ENCODE measurements around the gene SNRNP70. TPM values are rescaled to one million over a fixed set of nuclear protein-coding genes. Genes with fewer than 3 reads are reported as not detected.

SNRNP70 gene
- total and polyA plus RNA-seq, 2 donors (not counting 3 experiments of a cell fraction or from before 2014, with no cell fraction given) = 215 to 300 TPM

DNA sequence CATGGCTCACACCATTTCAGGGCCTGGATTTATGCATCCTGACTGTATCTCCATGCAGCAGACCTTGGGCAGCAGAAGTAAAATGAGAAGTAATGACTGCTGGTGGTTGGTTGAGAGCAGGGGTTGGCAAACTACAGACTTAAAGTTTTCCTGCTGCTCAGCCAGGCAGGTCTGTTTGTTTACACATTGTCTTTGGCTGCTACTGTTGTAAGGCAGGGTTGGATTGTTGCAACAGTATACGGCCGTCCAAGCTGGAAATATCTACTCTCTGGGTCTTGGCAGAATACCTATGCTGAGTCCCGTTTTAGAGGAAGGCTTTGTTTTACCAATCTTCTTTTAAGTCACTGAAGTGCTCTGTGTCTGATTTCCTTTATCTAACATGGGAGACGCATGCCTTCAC, 13.5 kb downstream of the SNRNP70 start:
- TF ChIP-seq, protein P1, sequence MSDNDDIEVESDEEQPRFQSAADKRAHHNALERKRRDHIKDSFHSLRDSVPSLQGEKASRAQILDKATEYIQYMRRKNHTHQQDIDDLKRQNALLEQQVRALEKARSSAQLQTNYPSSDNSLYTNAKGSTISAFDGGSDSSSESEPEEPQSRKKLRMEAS (IDR thresholded peaks at IDR 0.05; ENCODE audit: insufficient read depth, insufficient read length) = no peak
- TF ChIP-seq MYC (IDR thresholded peaks at IDR 0.05; ENCODE audit: low read depth, low read length) = no peak
- no peak for TF ChIP-seq POLR2A (IDR thresholded peaks at IDR 0.05; ENCODE audit: low read depth, low read length)
- TF ChIP-seq EZH2 (IDR thresholded peaks at IDR 0.05; ENCODE audit: borderline replicate concordance, low read depth, low read length, severe bottlenecking) = no peak
- TF ChIP-seq JUN (IDR thresholded peaks at IDR 0.05; ENCODE audit: borderline replicate concordance, insufficient read depth, insufficient read length, low read depth) = no peak
- no peak for TF ChIP-seq GATA2 (IDR thresholded peaks at IDR 0.05; ENCODE audit: insufficient read depth, insufficient read length, low read depth, low read length)
- TF ChIP-seq, protein P2, sequence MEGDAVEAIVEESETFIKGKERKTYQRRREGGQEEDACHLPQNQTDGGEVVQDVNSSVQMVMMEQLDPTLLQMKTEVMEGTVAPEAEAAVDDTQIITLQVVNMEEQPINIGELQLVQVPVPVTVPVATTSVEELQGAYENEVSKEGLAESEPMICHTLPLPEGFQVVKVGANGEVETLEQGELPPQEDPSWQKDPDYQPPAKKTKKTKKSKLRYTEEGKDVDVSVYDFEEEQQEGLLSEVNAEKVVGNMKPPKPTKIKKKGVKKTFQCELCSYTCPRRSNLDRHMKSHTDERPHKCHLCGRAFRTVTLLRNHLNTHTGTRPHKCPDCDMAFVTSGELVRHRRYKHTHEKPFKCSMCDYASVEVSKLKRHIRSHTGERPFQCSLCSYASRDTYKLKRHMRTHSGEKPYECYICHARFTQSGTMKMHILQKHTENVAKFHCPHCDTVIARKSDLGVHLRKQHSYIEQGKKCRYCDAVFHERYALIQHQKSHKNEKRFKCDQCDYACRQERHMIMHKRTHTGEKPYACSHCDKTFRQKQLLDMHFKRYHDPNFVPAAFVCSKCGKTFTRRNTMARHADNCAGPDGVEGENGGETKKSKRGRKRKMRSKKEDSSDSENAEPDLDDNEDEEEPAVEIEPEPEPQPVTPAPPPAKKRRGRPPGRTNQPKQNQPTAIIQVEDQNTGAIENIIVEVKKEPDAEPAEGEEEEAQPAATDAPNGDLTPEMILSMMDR (IDR thresholded peaks at IDR 0.05; ENCODE audit: extremely low read depth in 1 of 2, insufficient read depth in 1 of 2, low read depth in 1 of 2, low read length in 2 of 2) = no peak
- no peak for TF ChIP-seq POLR2AphosphoS5 (IDR thresholded peaks at IDR 0.05; ENCODE audit: insufficient read depth, low read depth, low read length)
- TF ChIP-seq FOS (IDR thresholded peaks at IDR 0.05; ENCODE audit: borderline replicate concordance, insufficient read depth, low read length) = no peak
- BruUV-seq (replicated peaks) = no TSS peak
- Histone ChIP-seq H3K4me1 (ENCODE audit: control insufficient read depth, extremely low read depth, insufficient read depth, low read length) (no peaks in the 10 kb centered on the region), H2AFZ (ENCODE audit: low read depth, low read length) (no peak overlapping the region), H4K20me1 (replicated peaks; ENCODE audit: control insufficient read depth, extremely low read depth, insufficient read depth, low read length) (peaks cover 3% of the 10 kb centered on the region), H3K36me3 (ENCODE audit: control insufficient read depth in 2 of 2, extremely low read depth in 1 of 2, insufficient read depth in 2 of 2, low read length in 2 of 2) (peaks cover 33 to 55% of the 10 kb centered on the region in 2 experiments), H3K79me2 (ENCODE audit: control insufficient read depth, insufficient read depth, low read length) (peaks cover 32% of the 10 kb centered on the region), H3K9me3 (replicated peaks; ENCODE audit: control insufficient read depth, insufficient read depth, low read length) (no peaks in the 10 kb centered on the region), H3K4me3 (replicated peaks in 1 of 3; ENCODE audit: insufficient read depth in 1 of 3, low read depth in 1 of 3, low read length in 3 of 3) (no peak overlapping the region), H3K27me3 (ENCODE audit: control insufficient read depth in 2 of 2, insufficient read depth in 2 of 2, low read length in 2 of 2) (no peaks in the 10 kb centered on the region), H3K9ac (replicated peaks; ENCODE audit: extremely low read depth, insufficient read depth, low read length) (no peak overlapping the region), H3K4me2 (ENCODE audit: insufficient read depth, low read length) (no peak overlapping the region), H3K9me1 (replicated peaks; ENCODE audit: control insufficient read depth, extremely low read depth, insufficient read depth, low read length) (no peaks in the 10 kb centered on the region), H3K27ac (ENCODE audit: insufficient read depth, low read depth, low read length) (no peak overlapping the region)
- POLR2A ChIA-PET = no interaction called here
- DNase-seq (ENCODE audit: low read depth, low spot score) (no peak), FAIRE-seq (no peak)
- CTCF ChIA-PET = interaction anchor here (1.4 to 6.9 kb wide), 14 partner anchors 7 to 126 kb away, joined by 6 to 164 read pairs (median 20); partner anchors contain the start of genes LIN7B and PPFIA3
- dilution Hi-C loops (cut with MboI; ENCODE audit: extremely low pct_ligation_motif_present, low sequenced_read_pairs) (no loop called here), intact Hi-C loops (cut with micrococcal nuclease) (loop anchor here (1.0 kb wide), 1 partner anchor 47 kb away; no protein-coding TSS in a partner anchor)
